ENCODE results near the gene SYTL1. TPM values are rescaled to one million over a fixed set of nuclear protein-coding genes. Genes with fewer than 3 reads are reported as not detected.

SYTL1 gene
- total and polyA plus RNA-seq, 7 donors = 0.54 to 25.9 (median 2.4) TPM; not detected in 1

- Histone ChIP-seq H3K27ac (no peak overlapping the region), H3K36me3 (peaks cover 7 to 75% (median 35%) of the 10 kb centered on the region in 4 donors)
- intact Hi-C loops (cut with DNase I) = loop anchor here (10.0 kb wide), 1 partner anchor 59 kb away; the partner anchor contains the start of gene GPR3
Measured at GRCh38 chr1:27335506-27336422, 6.1 kb upstream of the SYTL1 start.

GRCh38 chr1:27336756-27337155, 5.1 kb upstream of the SYTL1 start:
- Histone ChIP-seq H3K27me3 (no peaks in the 10 kb centered on the region), H3K4me3 (no peak overlapping the region), H3K27ac (no peak overlapping the region), H3K4me1 (no peaks in the 10 kb centered on the region), H3K36me3 (peaks cover 7 to 66% (median 30%) of the 10 kb centered on the region in 4 donors), H3K9me3 (no peaks in the 10 kb centered on the region)
- no peak for DNase-seq
- no peak for TF ChIP-seq CTCF (IDR thresholded peaks at IDR 0.05)
- WGBS, 2 donors = 94 to 97% methylated on average over 5 of the region's 5 CpGs
- intact Hi-C loops (cut with DNase I) = loop anchor here (10.0 kb wide), 1 partner anchor 58 kb away; the partner anchor contains the start of gene GPR3

More at GRCh38 chr1:27335506-27336422, 6.1 kb upstream of the SYTL1 start:
- H3K4me1 ChIP-seq = no peaks in the 10 kb centered on the region
- H3K27me3 ChIP-seq = no peaks in the 10 kb centered on the region
- no peak for TF ChIP-seq EP300 (IDR thresholded peaks at IDR 0.05)
- H3K4me3 ChIP-seq = no peak overlapping the region
- no peaks in the 10 kb centered on the region for H3K9me3 ChIP-seq
- no peak for DNase-seq
- 93% methylated on average over 17 of the region's 17 CpGs for WGBS, 2 donors

- TF ChIP-seq EP300 (IDR thresholded peaks at IDR 0.05) = no peak
- no peak for TF ChIP-seq CTCF (IDR thresholded peaks at IDR 0.05)
- TF ChIP-seq POLR2AphosphoS5 (IDR thresholded peaks at IDR 0.05) = no peak
- TF ChIP-seq POLR2A (IDR thresholded peaks at IDR 0.05) = no peak
- no peak for DNase-seq
- H3K27me3 ChIP-seq = no peaks in the 10 kb centered on the region
- no peak overlapping the region for H3K27ac ChIP-seq
- no peaks in the 10 kb centered on the region for H3K9me3 ChIP-seq
- H3K4me1 ChIP-seq = no peaks in the 10 kb centered on the region
- H3K4me3 ChIP-seq = no peak overlapping the region
- peaks cover 7 to 46% (median 21%) of the 10 kb centered on the region in 4 donors for H3K36me3 ChIP-seq
- WGBS, 2 donors = 95 to 98% methylated on average over 6 of the region's 6 CpGs
- intact Hi-C loops (cut with DNase I) = loop anchor here (10.0 kb wide), 1 partner anchor 56 kb away; the partner anchor contains the start of gene GPR3
Measured at GRCh38 chr1:27338751-27339150, 3.1 kb upstream of the SYTL1 start.

GRCh38 chr1:27339213-27339612, 2.6 kb upstream of the SYTL1 start:
- no peak for TF ChIP-seq CTCF (IDR thresholded peaks at IDR 0.05)
- TF ChIP-seq POLR2AphosphoS5 (IDR thresholded peaks at IDR 0.05) = no peak
- no peak for TF ChIP-seq POLR2A (IDR thresholded peaks at IDR 0.05)
- TF ChIP-seq EP300 (IDR thresholded peaks at IDR 0.05) = no peak
- Histone ChIP-seq H3K36me3 (peaks cover 7 to 41% (median 18%) of the 10 kb centered on the region in 4 donors), H3K27ac (no peak overlapping the region), H3K27me3 (no peaks in the 10 kb centered on the region), H3K4me1 (no peaks in the 10 kb centered on the region), H3K9me3 (no peaks in the 10 kb centered on the region), H3K4me3 (no peak overlapping the region)
- 70 to 76% methylated on average over 5 of the region's 5 CpGs for WGBS, 2 donors
- intact Hi-C loops (cut with DNase I) = loop anchor here (10.0 kb wide), 1 partner anchor 56 kb away; the partner anchor contains the start of gene GPR3
- no peak for DNase-seq

- no peak for TF ChIP-seq CTCF (IDR thresholded peaks at IDR 0.05)
- TF ChIP-seq EP300 (IDR thresholded peaks at IDR 0.05) = no peak
- no peak for TF ChIP-seq POLR2A (IDR thresholded peaks at IDR 0.05)
- TF ChIP-seq POLR2AphosphoS5 (IDR thresholded peaks at IDR 0.05) = no peak
- intact Hi-C loops (cut with DNase I) = no loop called here
- Histone ChIP-seq H3K9me3 (no peaks in the 10 kb centered on the region), H3K4me3 (no peak overlapping the region), H3K27me3 (peaks cover 0 to 7% (median under 1%) of the 10 kb centered on the region in 3 donors), H3K36me3 (peaks cover 0 to 11% (median 0%) of the 10 kb centered on the region in 4 donors), H3K27ac (no peak overlapping the region), H3K4me1 (no peaks in the 10 kb centered on the region)
- 41 to 55% methylated on average over 8 of the region's 8 CpGs for WGBS, 2 donors
- no peak for DNase-seq
Measured at GRCh38 chr1:27342391-27342777, 562 bp downstream of the SYTL1 start.
